Astrocyte (in vitro differentiated cells and primary cell): ENCODE results near the gene KCNK5. TPM values are rescaled to one million over a fixed set of nuclear protein-coding genes. Genes with fewer than 3 reads are reported as not detected.

Experiments used
- DNase-seq: peaks from one replicate; pipeline ENCODE4 v3.0.0-alpha.2; 2010; ENCODE audit warnings: low read depth
- FAIRE-seq: peaks from 2 replicates; lab custom pipeline; 2011; peaks lifted over from hg19 to GRCh38; lab: Jason Lieb, UNC
- H2AFZ ChIP-seq: 2 replicates; pipeline ENCODE4 v1.6.0; 2012; ENCODE audit warnings: low read depth, low read length, inconsistent platforms
- H3K27ac ChIP-seq: 2 replicates; pipeline ENCODE4 v1.5.1; 2011; ENCODE audit warnings: low read depth, low read length, inconsistent platforms
- H3K27me3 ChIP-seq: 2 replicates; pipeline ENCODE4 v1.6.0; 2011; ENCODE audit warnings: low read length, inconsistent platforms; ENCODE audit not compliant: insufficient read depth
- H3K36me3 ChIP-seq: 2 replicates; pipeline ENCODE4 v1.5.1; 2011; ENCODE audit warnings: low read length, inconsistent platforms; ENCODE audit not compliant: insufficient read depth
- H3K4me1 ChIP-seq: 2 replicates; pipeline ENCODE4 v1.5.1; 2011; ENCODE audit warnings: low read length, inconsistent platforms; ENCODE audit not compliant: insufficient read depth
- H3K4me2 ChIP-seq: 2 replicates; pipeline ENCODE4 v1.6.0; 2012; ENCODE audit warnings: low read length, inconsistent platforms
- H3K4me3 ChIP-seq: 2 replicates; pipeline ENCODE4 v1.5.1; 2011; ENCODE audit warnings: low read depth, mild to moderate bottlenecking, low read length, inconsistent platforms; ENCODE audit not compliant: insufficient read depth
- H3K79me2 ChIP-seq: 2 replicates; pipeline ENCODE4 v1.6.0; 2012; ENCODE audit warnings: mild to moderate bottlenecking, low read length, inconsistent platforms; ENCODE audit not compliant: insufficient read depth
- H3K9ac ChIP-seq: 2 replicates; pipeline ENCODE4 v1.6.0; 2012; ENCODE audit warnings: mild to moderate bottlenecking, low read length, inconsistent platforms
- H3K9me3 ChIP-seq: 2 replicates; pipeline ENCODE4 v1.5.1; 2012; ENCODE audit warnings: low read depth, mild to moderate bottlenecking, low read length, inconsistent platforms; ENCODE audit not compliant: insufficient read depth
- H4K20me1 ChIP-seq: 2 replicates; pipeline ENCODE4 v1.6.0; 2012; ENCODE audit warnings: low read length, inconsistent platforms; ENCODE audit not compliant: insufficient read depth
- H3K27ac Mint-ChIP-seq: one replicate; pipeline ENCODE4 v1.8.0; 2021; ENCODE audit warnings: mild to moderate bottlenecking, mixed read lengths; ENCODE audit not compliant: unreplicated experiment
- H3K27me3 Mint-ChIP-seq: one replicate; pipeline ENCODE4 v1.8.0; 2021; ENCODE audit warnings: low read depth, mixed read lengths; ENCODE audit not compliant: unreplicated experiment
- H3K36me3 Mint-ChIP-seq: one replicate; pipeline ENCODE4 v1.8.0; 2021; ENCODE audit warnings: low read depth, mixed read lengths; ENCODE audit not compliant: unreplicated experiment
- H3K4me1 Mint-ChIP-seq: one replicate; pipeline ENCODE4 v1.8.0; 2021; ENCODE audit warnings: low read depth, mixed read lengths; ENCODE audit not compliant: unreplicated experiment
- H3K4me3 Mint-ChIP-seq: one replicate; pipeline ENCODE4 v1.8.0; 2021; ENCODE audit warnings: mild to moderate bottlenecking, moderate library complexity, mixed read lengths; ENCODE audit not compliant: unreplicated experiment
- H3K9me3 Mint-ChIP-seq: one replicate; pipeline ENCODE4 v1.8.0; 2021; ENCODE audit warnings: mild to moderate bottlenecking, mixed read lengths; ENCODE audit not compliant: unreplicated experiment
- CTCF ChIP-seq: IDR thresholded peaks from 2 replicates; pipeline ENCODE4 v1.5.1; 2011; ENCODE audit warnings: low read depth, mild to moderate bottlenecking, inconsistent platforms, low read length, moderate library complexity; ENCODE audit not compliant: insufficient read depth
- EZH2 ChIP-seq: IDR thresholded peaks from 2 replicates; pipeline ENCODE4 v1.6.1; 2012; ENCODE audit warnings: mild to moderate bottlenecking, low read length, inconsistent platforms; ENCODE audit not compliant: insufficient read depth
- total RNA-seq: library from RNA; stranded (reverse); gene quantifications from 2 replicates; pipeline ENCODE4 v1.2.1, GENCODE V29; 2021

Gene KCNK5
- total RNA-seq, 1 donor from 2014 or later = 0.14 TPM

DNA sequence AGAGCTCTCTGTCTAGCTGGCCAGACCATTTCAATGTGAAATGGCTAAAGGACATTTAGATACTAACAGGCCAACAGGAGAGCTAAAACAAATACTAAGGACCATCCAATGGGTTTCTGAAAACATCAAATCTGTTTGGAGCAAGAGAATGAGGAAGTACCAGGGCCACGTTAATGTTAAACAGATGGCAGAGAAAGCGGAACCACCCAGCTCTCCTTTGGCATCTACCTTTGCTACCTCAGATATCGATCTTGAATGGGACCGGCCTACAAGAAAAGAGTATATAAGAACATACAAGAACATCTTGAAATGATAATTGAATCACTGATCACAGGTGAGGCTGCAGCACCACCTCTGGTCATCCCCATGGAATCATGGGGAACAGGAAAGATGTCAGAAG is 31.8 kb downstream of the KCNK5 start:
- FAIRE-seq = no peak
- Histone ChIP-seq H4K20me1 (no peaks in the 10 kb centered on the region), H3K4me3 (no peak overlapping the region), H3K9me3 (no peaks in the 10 kb centered on the region), H3K9ac (no peak overlapping the region), H3K79me2 (no peaks in the 10 kb centered on the region), H3K4me2 (no peak overlapping the region), H3K36me3 (no peaks in the 10 kb centered on the region), H3K27me3 (no peaks in the 10 kb centered on the region), H3K4me1 (no peaks in the 10 kb centered on the region), H3K27ac (no peak overlapping the region), H2AFZ (no peak overlapping the region)
- Mint-ChIP-seq H3K27me3 (peaks cover 20% of the 10 kb centered on the region), H3K4me3 (no peak overlapping the region), H3K4me1 (peaks cover 2% of the 10 kb centered on the region), H3K36me3 (no peaks in the 10 kb centered on the region), H3K27ac (no peak overlapping the region), H3K9me3 (no peaks in the 10 kb centered on the region)
- no peak for DNase-seq
- TF ChIP-seq EZH2 = no peak
- no peak for TF ChIP-seq CTCF

GRCh38 chr6:39196673-39197091 is 32.6 kb downstream of the KCNK5 start:
- H3K36me3 ChIP-seq = no peaks in the 10 kb centered on the region
- FAIRE-seq (no peak), DNase-seq (no peak)
- no peaks in the 10 kb centered on the region for H3K9me3 Mint-ChIP-seq
- no peak overlapping the region for H3K27ac ChIP-seq
- no peaks in the 10 kb centered on the region for H3K27me3 ChIP-seq
- no peaks in the 10 kb centered on the region for H4K20me1 ChIP-seq
- H3K4me1 ChIP-seq = no peaks in the 10 kb centered on the region
- H3K36me3 Mint-ChIP-seq = no peaks in the 10 kb centered on the region
- H3K4me1 Mint-ChIP-seq = peaks cover 2% of the 10 kb centered on the region
- no peak overlapping the region for H3K4me2 ChIP-seq
- no peaks in the 10 kb centered on the region for H3K9me3 ChIP-seq
- H3K79me2 ChIP-seq = no peaks in the 10 kb centered on the region
- no peak overlapping the region for H3K27ac Mint-ChIP-seq
- no peak overlapping the region for H2AFZ ChIP-seq
- TF ChIP-seq CTCF (no peak), EZH2 (no peak)
- peaks cover 15% of the 10 kb centered on the region for H3K27me3 Mint-ChIP-seq
- no peak overlapping the region for H3K9ac ChIP-seq
- H3K4me3 Mint-ChIP-seq = no peak overlapping the region
- H3K4me3 ChIP-seq = no peak overlapping the region

GRCh38 chr6:39195792-39196385 is 33.4 kb downstream of the KCNK5 start:
- Mint-ChIP-seq H3K36me3 (no peaks in the 10 kb centered on the region), H3K27ac (no peak overlapping the region), H3K27me3 (peaks cover 15% of the 10 kb centered on the region), H3K4me1 (peaks cover 2% of the 10 kb centered on the region), H3K9me3 (no peaks in the 10 kb centered on the region), H3K4me3 (no peak overlapping the region)
- TF ChIP-seq CTCF (no peak), EZH2 (no peak)
- H3K79me2 ChIP-seq = no peaks in the 10 kb centered on the region
- no peak overlapping the region for H2AFZ ChIP-seq
- H3K4me2 ChIP-seq = no peak overlapping the region
- H3K36me3 ChIP-seq = no peaks in the 10 kb centered on the region
- no peak overlapping the region for H3K9ac ChIP-seq
- no peaks in the 10 kb centered on the region for H3K9me3 ChIP-seq
- DNase-seq (no peak), FAIRE-seq (no peak)
- no peaks in the 10 kb centered on the region for H3K27me3 ChIP-seq
- H4K20me1 ChIP-seq = no peaks in the 10 kb centered on the region
- H3K4me1 ChIP-seq = no peaks in the 10 kb centered on the region
- H3K4me3 ChIP-seq = no peak overlapping the region
- no peak overlapping the region for H3K27ac ChIP-seq
